Kidney (tissue), 14 donors: Measurements from ENCODE around the gene IQSEC1. TPM values are rescaled to one million over a fixed set of nuclear protein-coding genes. Genes with fewer than 3 reads are reported as not detected.

Experiments used
- DNase-seq, 5 donors: peaks; one replicate each; pipeline ENCODE4 v3.0.0-alpha.2; 2013 to 2020
- FAIRE-seq: peaks from 2 replicates; lab custom pipeline; 2012; peaks lifted over from hg19 to GRCh38; lab: Jason Lieb, UNC
- H3K27ac ChIP-seq, 2 donors: one replicate each; pipeline ENCODE4 v1.7.0; 2013; ENCODE audit warnings: low read depth in 2 of 2, low read length in 2 of 2, inconsistent platforms in 1 of 2
- H3K27me3 ChIP-seq: one replicate; pipeline ENCODE4 v1.7.1; 2013; ENCODE audit warnings: low read length, inconsistent platforms; ENCODE audit not compliant: control insufficient read depth, insufficient read depth
- H3K36me3 ChIP-seq, 3 donors: one replicate each; pipeline versions ENCODE4 v1.7.0 to v1.7.1; 2013; ENCODE audit warnings: low read length in 3 of 3, control low read depth in 1 of 3, inconsistent platforms in 1 of 3; ENCODE audit not compliant: insufficient read depth in 3 of 3, control insufficient read depth in 2 of 3
- H3K4me1 ChIP-seq, 3 donors: one replicate each; pipeline versions ENCODE4 v1.7.0 to v1.7.1; 2013; ENCODE audit warnings: low read length in 3 of 3, inconsistent platforms in 1 of 3, low read depth in 1 of 3; ENCODE audit not compliant: control insufficient read depth in 2 of 3, insufficient read depth in 2 of 3
- H3K4me3 ChIP-seq, 3 donors: one replicate each; pipeline versions ENCODE4 v1.7.0 to v1.8.1; 2013; ENCODE audit warnings: low read length in 3 of 3, control low read depth in 1 of 3, inconsistent platforms in 1 of 3
- H3K9ac ChIP-seq, 3 donors: one replicate each; pipeline versions ENCODE4 v1.7.0 to v1.7.1; 2013; ENCODE audit warnings: low read length in 3 of 3, control low read depth in 1 of 3, inconsistent platforms in 1 of 3
- H3K9me3 ChIP-seq, 3 donors: one replicate each; pipeline versions ENCODE4 v1.7.0 to v1.7.1; 2013; ENCODE audit warnings: low read length in 3 of 3, control low read depth in 1 of 3, inconsistent platforms in 1 of 3; ENCODE audit not compliant: control insufficient read depth in 2 of 3, insufficient read depth in 1 of 3
- CTCF ChIP-seq: IDR thresholded peaks from 3 replicates; pipeline ENCODE4 v1.5.1; 2012; ENCODE audit warnings: mild to moderate bottlenecking, moderate library complexity, borderline replicate concordance; ENCODE audit not compliant: insufficient read depth; ENCODE audit errors: extremely low read depth
- intact Hi-C: fragments of 100-400 bp; cut with DNase I; formaldehyde crosslinking; loops from one replicate; pipeline ENCODE4 v1.11.1; 2022
- polyA plus RNA-seq: library from polyadenylated mRNA; stranded (reverse); fragments of 350-450 nt; fragmentation: Illumina TruSeq; extraction: RNeasy Lipid Tissue Mini Kit (QIAGEN cat#74804); gene quantifications from one replicate; pipeline ENCODE4 v1.2.3, GENCODE V29; 2014; ENCODE audit warnings: low read depth, low replicate concordance; ENCODE audit not compliant: insufficient read depth
- total RNA-seq: library from RNA; stranded (reverse); fragmentation: NEBNext Ultra II Directional; extraction: Animal tissue kit (Norgen Biotek cat#: 25700); gene quantifications from one replicate; pipeline ENCODE4 v1.2.1, GENCODE V29; 2021
- donor health status: control.
- donor health status: control.
- donor health status: control.
- donor health status: control.
- donor health status: control.
- donor health status: DM: yes; HTN: yes; CAD: no.
- donor health status: Normal renal cell carcinoma (clear cell type).

IQSEC1 gene
- total and polyA plus RNA-seq, 2 donors from 2014 or later: 15.1 to 45.7 TPM

- H3K4me1 ChIP-seq: no peaks in the 10 kb centered on the region
- intact Hi-C loops: loop anchor here (10.0 kb wide), 1 partner anchor 116 kb away; no protein-coding TSS in a partner anchor
- DNase-seq: peak; percentile 74 to 92 (median 82)
- no peak overlapping the region for H3K9ac ChIP-seq
- peaks cover 0 to 5% (median 0%) of the 10 kb centered on the region in 3 donors for H3K9me3 ChIP-seq
- no peaks in the 10 kb centered on the region for H3K27me3 ChIP-seq
- no peak for TF ChIP-seq CTCF
- no peak overlapping the region for H3K4me3 ChIP-seq
- H3K36me3 ChIP-seq: no peaks in the 10 kb centered on the region
- no peak overlapping the region for H3K27ac ChIP-seq
- no peak for FAIRE-seq
Observed at GRCh38 chr3:12869035-12869621, 204.1 kb downstream of the IQSEC1 start.

GRCh38 chr3:12868039-12869034 is 204.9 kb downstream of the IQSEC1 start:
- DNase-seq (peak; percentile 87 to 94 (median 90)), FAIRE-seq (peak; percentile 82)
- Histone ChIP-seq H3K27me3 (no peaks in the 10 kb centered on the region), H3K36me3 (no peaks in the 10 kb centered on the region), H3K4me3 (no peak overlapping the region), H3K9me3 (peaks cover 0 to 5% (median 0%) of the 10 kb centered on the region in 3 donors), H3K9ac (no peak overlapping the region), H3K27ac (no peak overlapping the region), H3K4me1 (no peaks in the 10 kb centered on the region)
- TF ChIP-seq CTCF: peak; percentile 95
- intact Hi-C loops: loop anchor here (10.0 kb wide), 1 partner anchor 116 kb away; no protein-coding TSS in a partner anchor

GRCh38 chr3:12866836-12867235 is 206.4 kb downstream of the IQSEC1 start:
- H3K9me3 ChIP-seq: peaks cover 0 to 5% (median 0%) of the 10 kb centered on the region in 3 donors
- no peaks in the 10 kb centered on the region for H3K27me3 ChIP-seq
- intact Hi-C loops: loop anchor here (10.0 kb wide), 1 partner anchor 118 kb away; no protein-coding TSS in a partner anchor
- DNase-seq (no peak), FAIRE-seq (no peak)
- H3K36me3 ChIP-seq: no peaks in the 10 kb centered on the region
- H3K4me3 ChIP-seq: no peak overlapping the region
- H3K4me1 ChIP-seq: no peaks in the 10 kb centered on the region
- TF ChIP-seq CTCF: no peak
- H3K27ac ChIP-seq: no peak overlapping the region
- H3K9ac ChIP-seq: no peak overlapping the region
